ENCODE measurements around the gene ITPK1.

DNA sequence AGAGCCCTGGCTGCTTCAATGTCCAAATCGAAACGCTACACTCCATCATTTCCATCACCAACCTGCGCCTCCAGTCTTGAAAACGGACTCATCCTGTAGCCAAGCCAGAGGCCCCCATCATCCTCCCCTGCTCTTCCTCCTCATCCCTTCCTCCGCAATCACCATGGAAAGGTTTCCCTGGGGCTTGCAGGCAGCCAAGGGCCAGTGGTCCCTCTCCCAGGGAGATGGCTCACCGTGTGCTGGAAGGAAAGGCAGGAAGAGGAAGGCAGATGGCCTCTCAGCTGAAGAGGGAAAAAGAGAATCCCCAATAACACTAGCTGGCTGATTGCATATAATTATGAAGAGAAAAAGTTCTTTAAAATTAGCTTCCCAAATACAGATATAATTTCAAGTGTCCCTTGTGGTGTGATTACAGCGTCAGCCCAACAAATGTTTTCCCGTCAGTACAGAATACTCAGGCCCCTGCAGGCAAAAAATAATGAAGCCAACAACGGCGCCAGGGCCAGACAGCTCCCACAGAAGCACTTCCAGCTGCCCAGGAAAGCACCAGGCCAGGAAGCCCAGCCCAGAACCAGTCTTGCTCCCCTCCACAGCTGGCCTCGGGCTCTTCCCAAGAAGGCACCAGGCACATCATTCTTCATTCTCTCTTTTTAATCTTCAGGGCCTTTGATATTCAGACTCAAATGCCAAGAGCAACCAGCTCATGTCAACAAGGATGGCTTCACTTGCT, 24.7 kb downstream of the ITPK1 start:
- TF ChIP-seq, protein P1, sequence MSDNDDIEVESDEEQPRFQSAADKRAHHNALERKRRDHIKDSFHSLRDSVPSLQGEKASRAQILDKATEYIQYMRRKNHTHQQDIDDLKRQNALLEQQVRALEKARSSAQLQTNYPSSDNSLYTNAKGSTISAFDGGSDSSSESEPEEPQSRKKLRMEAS (IDR thresholded peaks at IDR 0.05) = no peak
- TF ChIP-seq TEAD4 (IDR thresholded peaks at IDR 0.05) = no peak
- no peak for TF ChIP-seq EP300 (IDR thresholded peaks at IDR 0.05; ENCODE audit: borderline replicate concordance)
- TF ChIP-seq NFIC (IDR thresholded peaks at IDR 0.05) = no peak
- TF ChIP-seq RAD21 (IDR thresholded peaks at IDR 0.05; ENCODE audit: low read depth) = no peak

Data from Ishikawa (cell line).